ENCODE measurements around the gene PFDN1.
"Not testable (repeated sequence)": the region's sequence is repeated elsewhere in the genome, so short reads cannot be mapped to it uniquely, and the experiment has no call there.

PFDN1 gene, protein sequence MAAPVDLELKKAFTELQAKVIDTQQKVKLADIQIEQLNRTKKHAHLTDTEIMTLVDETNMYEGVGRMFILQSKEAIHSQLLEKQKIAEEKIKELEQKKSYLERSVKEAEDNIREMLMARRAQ

DNA sequence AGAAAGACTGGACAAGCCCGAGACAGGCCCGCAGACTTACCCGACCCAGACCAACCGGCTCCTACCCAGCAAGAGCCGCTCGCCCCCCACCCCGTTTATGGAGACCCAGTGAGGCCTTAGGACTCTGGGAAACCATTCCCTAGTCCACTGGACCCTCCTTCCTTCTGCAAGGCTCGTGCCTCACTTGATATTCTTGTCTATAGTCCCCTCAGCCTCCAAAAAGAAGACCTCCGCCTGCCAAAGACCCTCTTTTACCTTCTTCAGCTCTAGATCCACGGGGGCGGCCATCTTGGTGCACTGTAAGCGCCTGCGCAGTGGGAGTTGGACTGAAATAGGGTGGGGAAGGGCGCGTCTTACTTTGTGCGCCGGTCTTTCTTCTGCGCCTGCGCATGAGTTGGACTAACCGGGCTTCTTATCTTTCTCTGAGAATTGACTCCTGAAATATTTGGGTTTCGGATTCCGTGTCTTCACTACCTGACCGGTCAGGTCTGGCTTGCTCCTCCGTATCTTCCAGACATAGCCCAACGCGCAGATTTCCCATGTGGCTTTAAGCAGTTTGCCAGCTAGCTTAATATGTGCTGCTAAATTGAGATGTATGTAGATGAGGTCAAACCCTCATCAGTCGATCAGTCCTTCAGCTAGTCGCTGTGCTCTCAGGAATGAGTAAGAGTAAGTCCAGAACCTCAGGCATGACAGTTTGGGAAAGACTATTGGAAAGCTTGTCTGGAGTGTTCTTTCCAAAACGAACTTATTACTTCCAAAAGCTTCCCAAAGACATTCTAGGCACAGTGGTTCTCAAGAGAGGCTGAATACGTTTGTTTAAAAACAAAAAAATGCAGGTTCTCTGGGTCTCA, at the start of gene PFDN1:
TSS of gene PFDN1 (minus strand) at position 316 of the 854 bp plus-strand sequence. CDS start at position 288, 28 bp downstream.
- DNase-seq, result peak; percentile 86

DNA sequence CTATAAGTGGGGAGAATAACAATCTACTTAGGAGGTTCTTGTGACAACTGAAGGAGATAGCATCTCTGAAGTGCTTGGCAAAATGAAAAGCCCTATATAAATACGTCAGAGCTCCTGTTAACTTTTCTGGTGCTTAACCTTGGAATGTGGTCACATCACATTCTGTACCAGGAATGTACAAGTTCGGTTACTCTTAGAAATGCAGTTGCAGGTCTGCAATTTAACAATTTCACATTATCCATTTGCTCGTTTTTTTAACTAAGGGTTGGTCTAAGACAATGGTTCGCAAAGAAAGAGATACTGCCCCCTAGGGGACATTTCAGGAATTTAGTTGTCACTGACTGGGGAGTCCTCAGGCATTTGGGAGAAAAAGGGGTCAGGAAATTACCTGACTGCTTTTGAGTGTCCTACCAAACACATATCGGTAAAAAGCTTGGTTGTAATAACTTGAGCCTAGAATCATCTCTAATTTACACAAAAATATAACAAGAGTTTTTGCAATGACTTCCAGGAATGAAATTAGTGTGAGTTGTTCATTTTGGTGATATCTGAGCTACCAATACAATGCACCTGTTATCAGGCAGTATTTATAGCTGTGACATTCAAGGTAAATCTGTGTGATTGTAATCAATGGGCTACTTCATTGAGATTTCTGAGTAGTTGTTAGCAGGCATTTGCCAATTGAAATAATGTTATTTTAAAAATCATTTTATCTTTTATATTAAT, 48.9 kb upstream of the PFDN1 start:
- no peak for DNase-seq

DNA sequence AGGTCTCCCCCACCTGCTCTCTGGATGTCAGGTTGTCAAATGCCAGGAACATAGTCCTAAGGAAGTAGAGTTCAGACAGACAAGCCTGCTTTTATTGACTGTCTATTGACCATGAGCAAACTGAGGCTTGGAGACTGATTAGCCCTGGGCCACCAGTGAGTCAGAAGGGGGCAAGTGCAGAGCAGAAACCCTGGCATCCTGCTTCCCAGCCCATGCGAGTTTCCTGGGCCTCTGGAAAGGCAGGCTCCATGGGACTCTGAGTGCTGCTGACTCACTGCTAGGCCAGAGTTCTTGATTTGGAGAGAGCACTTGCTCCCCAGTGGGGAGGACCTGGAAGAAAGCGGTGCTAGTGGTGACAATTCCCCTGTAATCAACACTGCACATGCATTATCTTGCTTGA, 46.3 kb upstream of the PFDN1 start:
- DNase-seq, result no peak

DNA sequence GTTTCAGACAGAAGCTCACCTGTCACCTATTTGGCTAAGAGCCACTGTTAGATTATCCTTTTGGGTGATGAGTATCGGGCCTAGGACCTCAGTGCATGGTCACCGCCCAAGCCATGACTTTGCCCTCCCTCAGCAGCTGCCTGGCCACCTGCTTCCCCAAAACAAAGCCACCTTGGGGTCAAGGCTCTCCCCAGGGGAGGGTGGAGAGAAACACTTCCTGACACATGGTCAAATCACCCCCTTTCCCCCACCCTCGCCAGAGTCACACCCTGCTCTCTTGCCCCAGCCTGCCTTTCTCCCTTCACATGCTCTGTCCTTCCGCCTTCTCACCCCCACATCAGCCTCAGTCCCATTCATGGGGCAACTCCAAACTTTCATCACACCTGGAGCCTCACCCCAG, 45.2 kb upstream of the PFDN1 start:
- no peak for DNase-seq

DNA sequence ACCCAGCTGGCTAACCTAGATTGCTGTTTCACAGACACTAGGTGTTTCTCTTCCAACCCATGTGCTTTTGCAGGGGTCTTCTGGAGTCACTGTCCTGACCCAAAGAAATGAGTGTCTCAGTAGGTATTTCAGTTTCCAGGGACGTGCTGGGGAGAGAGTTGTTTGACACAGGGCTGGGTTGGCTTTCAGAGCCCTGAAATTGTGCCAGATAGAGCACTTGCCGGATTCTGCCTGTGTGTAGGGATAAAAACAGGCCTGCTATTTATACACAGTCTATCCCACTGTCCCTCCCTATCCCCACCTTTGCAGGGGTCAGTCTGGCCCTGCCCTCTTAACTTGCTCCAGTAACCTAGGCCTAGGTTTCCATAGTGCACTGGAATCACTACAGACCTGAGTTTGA, 44.5 kb upstream of the PFDN1 start:
- DNase-seq, result no peak

DNA sequence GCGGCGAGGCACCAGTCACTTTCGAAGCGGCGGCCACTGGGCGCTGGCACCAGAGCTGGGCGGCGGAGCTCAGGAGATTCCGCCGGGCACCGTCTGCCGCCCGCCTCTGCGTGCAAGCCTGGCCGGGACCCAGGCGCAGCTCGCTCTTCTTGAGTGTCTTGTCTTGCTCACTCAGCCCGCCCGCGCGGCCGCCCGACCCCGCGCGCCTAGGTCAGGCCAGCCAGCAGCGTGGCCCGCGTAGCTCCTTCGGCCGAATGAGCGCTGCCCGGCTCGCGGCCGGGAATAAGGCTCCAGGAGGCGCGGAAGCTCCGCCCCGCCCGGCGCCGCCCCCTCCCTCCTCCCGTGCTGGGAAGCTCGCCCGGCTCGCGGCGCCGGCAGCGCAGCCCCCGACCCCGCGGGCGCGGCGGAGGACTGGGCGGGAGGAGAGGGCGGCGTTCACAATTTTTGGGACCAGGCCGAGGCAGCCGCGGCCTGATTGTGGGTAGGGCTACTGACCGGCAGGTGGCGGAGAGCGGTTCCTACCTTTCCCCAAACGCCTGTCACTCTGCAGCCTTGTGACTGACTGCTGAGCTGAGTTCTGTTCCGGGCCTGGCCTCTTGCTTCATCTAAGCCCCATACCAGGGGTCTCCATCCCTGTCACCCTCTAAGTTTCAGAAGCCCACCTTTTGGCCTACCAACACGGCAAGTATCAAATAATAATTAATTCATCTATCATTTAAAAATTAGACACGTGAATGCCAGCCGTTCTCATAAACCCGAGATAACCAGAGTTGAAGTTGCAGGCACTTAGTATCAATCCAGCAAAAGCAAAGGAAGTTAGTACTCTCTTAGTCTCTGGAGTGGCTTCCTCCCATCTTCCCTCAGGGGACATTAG, 43.7 kb upstream of the PFDN1 start, which contains the start of gene HBEGF:
TSS of gene HBEGF (minus strand) at position 256 of the 874 bp plus-strand sequence. CDS start 275 bp downstream, outside the sequence.
- DNase-seq, result no peak

DNA sequence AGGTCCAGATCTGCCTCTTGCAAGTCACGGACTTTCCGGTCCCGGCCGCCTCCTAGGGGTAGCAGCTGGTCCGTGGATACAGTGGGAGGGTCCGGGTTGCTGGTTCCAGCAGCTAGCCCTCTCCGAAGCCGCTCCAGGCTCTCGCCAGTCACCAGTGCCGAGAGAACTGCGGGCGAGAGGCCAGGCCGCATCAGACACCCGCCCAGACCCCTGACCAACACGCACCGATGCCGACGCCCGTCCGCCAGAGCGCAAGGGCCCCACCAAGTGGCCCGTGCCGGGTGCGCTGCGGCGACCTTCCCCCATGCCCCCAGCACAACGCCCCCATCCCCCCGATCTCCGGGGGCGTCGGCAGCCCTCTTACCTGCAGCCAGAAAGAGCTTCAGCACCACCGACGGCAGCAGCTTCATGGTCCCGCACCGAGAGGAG, 43.0 kb upstream of the PFDN1 start:
- DNase-seq, result no peak

DNA sequence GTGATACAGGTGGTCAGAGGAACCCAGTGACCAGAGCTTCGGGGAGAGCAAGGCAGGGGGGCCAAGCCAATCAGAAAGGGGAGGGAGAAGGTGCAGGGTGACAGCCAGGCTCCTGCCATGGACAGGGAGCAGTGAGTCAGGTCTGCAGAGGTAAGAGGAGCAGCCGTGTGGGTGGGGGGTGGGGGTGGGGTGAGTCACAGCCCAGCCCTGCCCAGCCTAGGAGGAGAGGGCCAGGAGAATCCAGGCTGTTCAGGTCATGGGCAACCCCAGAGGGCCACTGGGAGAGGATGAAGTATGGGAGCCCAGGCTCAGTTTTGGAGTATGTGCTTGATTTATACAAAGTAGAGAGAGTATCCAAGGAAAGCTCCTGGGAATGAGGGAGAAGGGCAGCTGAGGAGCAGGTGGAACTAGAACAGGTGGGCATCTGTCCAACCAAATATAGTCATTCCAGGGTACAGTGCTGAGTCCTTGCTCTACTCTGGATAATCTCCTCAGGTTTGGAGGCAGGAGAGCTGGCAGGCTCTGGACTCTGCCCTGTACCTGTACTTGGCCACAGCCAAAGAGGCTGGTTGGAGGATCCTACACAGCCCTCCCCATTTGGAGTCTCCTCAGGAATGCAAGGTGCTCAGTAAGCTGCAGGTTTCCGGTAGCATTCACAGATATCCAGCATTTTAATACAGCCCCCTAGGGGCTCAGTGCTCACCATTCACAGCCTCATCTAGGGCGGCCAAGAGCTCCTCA, 42.0 kb upstream of the PFDN1 start:
- no peak for DNase-seq

DNA sequence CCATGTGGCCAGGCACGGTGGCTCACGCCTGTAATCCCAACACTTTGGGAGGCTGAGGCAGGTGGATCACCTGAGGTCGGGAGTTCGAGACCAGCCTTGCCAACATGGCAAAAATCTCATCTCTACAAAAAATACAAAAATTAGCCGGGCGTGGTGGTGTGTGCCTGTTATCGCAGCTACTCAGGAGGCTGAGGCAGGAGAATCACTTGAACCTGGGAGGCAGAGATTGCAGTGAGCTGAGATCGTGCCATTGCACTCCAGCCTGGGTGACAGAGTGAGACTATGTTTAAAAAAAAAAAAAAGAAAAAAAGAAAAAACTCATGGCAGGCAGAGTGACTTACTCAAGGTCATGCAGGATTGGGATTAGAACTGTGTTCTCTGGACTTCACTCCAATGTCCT, 40.9 kb upstream of the PFDN1 start:
- not testable (repeated sequence) for DNase-seq

DNA sequence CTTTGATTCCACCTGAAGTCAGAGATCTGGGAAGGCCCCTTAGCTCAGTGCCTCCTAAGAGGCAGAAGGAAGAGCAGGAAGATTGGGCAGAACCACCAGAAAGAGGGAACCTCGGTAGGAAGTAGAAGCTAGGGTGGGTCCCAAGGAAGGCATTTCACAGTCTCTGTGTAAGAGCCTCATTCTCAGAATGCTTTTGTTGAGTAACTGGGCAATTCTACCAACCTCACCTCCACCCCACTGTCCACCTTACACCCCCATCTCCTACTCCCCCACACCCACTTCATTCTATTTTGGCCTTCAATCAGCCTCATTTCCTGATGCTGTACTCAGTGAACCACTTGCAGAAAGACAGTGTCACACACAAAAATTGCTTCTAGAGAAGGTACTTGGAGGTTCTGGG, 40.0 kb upstream of the PFDN1 start:
- DNase-seq, result no peak

DNA sequence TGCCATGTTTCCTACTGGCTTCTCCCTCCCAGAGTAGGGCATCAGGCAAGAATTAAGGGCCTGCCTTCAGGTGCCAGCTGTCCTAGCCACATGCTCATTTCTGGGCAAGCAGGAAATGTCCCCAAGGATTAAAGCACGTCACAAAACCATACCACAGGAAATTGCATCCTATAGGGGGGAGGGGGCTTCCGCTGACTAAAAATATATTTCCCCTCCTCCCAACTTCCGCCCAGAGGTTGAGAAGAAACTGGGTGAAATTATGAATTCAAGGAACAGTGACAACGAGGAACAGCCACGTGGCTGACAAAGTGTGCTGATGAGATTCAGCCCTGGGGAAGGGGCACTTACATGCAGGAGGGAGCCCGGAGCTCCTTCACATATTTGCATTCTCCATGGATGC, 39.4 kb upstream of the PFDN1 start:
- DNase-seq, result peak; percentile 84

DNA sequence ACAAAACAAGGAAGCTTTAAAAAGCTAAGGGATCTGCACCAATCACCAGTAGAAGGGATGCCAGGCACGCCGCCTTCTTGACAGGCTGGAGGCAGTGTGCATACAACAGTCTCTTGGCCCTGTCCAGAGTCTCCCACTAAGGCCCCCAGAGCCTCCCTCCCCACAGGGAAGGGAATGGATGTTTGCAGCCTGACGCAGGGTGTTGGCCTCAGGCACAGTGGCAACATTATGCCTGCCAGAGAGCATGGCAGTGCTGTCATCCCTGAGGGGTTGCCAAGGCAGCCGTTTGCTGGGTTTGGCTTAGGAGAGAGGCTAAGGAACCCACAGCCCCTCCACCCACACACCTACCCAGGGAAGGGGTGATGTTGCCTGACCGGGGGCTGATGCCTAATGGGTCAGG, 38.7 kb upstream of the PFDN1 start:
- no peak for DNase-seq

DNA sequence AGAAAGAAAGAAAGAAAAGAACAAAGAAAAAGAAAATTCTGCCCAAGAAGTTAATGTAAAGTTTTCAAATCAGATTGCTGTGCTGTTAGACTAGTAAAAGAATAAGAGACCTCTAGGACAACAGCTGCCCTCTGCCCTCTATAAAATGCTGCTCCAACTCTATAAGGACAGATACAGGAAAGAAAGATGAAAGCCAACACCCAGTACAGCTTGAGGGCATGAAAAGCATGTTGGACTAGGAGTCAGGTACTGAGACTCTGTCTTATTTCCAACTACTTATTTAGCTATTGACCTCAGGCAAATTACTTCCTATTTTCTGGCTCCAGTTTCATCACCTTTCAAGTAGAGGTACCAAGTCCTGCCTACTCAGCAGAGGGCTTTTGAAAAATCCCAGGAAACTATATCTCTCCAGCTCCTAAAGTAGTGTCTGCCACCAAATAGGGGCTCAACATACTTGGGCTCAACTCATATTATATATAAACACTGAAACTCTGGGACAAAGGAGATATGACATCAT, 37.8 kb upstream of the PFDN1 start:
- no peak for DNase-seq

DNA sequence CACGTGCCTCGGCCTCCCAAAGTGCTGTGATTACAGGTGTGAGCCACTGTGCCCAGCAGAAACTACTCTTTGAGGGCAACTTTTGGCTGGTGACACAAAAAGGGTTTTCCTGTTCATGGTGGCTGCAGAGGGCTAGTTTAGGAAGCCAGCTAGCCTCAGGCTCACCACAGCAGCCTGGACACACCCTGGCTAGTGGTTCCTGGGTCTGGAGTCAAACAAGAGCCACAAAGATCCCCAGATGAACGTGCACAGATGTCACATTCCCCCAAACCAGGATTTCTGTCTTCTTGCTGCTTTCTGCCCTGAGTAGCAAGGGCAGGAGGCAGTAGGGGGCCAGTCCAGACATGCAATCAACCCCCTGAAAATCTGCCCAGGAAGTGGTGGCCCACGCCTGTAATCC, 36.7 kb upstream of the PFDN1 start:
- DNase-seq, result no peak

DNA sequence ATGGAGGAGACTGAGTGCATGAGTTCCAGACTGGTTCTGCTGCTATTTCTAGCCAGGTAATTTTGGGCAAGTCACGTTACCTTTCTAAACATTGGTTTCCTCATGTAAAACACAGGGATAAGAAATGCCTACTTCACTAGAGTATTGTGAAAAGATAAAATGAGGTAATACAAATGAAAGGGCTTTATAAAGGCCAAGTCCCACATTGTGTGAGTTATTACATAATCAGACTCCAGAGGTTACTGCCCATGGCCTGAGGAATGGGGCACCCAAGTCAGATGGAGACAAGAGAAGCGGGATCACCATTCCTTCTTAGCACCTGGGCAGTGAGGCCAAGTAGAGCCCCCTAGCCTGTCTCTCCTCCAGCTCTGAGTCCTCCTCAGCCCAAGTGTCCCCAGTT, 36.0 kb upstream of the PFDN1 start:
- DNase-seq, result no peak

DNA sequence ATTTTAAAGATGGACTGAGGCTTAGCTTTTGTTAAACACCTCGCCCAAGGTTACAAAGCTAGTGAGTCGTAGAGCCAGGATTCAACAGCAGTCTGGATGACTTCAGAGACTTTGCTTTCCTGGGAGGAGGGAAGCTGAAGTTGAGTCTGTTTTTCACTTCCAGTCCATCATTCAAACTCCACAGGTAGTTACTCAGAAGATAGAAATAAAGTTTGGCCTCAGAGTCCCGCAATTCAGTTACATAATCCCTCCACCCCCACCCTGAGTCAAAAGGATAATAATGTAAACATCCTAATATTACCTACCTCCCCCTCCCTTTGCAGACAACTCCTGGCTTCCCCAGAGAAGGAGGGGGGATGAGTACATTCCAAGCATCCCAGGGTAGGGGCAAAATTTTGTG, 35.4 kb upstream of the PFDN1 start:
- no peak for DNase-seq

DNA sequence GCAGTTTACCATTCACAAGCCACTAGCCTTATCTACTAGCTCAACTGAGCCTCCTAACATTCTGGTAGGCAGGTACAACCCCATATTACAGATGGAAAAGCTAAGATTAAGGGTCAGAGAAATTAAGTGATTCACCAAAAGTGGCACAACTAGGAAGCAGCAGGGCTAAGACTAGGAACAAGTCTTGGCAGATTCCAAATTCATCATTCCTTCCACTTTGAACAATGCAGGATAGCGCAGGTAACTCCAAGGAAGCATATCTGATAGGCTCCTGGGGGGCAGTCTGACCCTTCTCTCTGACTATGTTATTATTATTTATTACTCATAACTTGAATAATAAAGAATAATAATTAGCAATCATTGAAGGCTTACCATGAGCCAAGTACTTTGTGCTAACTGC, 35.0 kb upstream of the PFDN1 start:
- DNase-seq, result no peak

DNA sequence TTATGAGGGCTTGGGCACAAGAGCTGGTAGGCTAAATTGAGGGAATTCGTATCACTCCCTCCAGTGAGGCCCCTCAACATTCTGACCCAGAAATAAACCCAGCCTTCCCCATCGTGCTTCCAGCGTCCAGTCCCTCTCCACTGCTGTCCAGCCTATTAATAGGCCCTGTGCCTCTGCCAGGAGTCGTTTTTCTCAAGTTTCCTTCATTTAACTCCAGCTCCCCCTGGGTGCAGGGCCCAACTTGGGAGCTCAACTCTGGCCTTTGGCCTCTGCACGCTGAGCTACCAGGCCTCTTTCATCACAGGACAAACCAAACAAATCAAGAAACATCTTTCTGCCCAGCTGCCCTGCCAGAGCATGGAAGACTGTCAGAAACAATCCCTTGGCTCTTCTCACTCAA, 33.5 kb upstream of the PFDN1 start:
- no peak for DNase-seq

DNA sequence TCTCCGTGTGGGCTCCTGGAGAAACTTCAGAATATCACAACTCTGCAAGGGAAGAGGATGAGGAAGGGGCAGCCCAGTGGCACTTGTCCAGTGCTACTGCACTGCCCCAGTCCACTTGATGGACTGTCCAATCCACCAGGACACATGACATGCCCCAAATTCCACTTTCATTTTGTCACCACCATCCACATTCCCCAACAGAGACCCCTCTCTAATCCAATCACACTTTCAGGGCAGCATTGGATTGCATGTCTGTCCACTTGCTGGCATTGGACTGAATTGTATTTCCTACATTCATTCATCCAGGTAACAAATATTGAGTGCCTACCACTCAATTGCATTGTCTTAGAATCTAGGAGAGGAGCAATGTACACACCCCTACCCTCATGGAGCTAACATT, 28.7 kb upstream of the PFDN1 start:
- no peak for DNase-seq

DNA sequence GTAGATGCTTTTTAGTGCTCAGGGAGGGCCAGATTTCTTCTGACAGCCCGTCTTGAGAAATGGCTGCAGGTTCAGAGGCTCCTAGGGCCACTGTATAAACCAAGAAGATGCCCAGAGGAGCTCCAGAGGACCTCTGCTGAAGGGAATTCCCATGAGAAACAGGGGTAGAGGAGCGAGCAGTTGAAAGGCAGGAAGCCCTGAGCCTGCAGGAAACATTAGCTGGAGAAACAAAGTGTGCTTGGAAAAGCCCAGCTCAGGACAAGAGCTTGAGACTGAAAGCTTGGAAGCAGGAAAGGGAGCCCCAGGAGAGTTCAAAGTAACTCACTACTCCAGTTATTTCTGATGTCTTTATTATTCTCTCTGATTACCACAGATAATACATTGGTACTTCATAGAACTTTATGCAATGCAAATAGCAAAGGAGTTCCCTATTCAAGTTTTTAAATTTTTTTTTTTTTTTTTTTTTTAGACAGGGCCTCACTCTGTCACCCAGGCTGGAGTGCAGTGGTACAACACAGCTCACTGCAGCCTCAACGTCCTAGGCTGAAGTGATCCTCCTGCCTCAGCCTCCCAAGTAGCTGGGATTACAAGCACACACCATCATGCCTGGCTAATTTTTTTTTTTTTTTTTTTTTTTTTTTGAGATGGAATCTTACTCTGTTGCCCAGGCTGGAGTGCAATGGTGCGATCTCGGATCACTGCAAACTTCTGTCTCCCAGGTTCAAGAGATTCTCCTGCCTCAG, 27.0 kb upstream of the PFDN1 start:
- DNase-seq, result no peak

Measured in SIG-M5 (cell line).